Peyer's patch (tissue), 4 donors: ENCODE results near the gene KDSR. TPM values are rescaled to one million over a fixed set of nuclear protein-coding genes. Genes with fewer than 3 reads are reported as not detected.

Experiments used
- DNase-seq, 3 donors: peaks; one replicate each; pipeline ENCODE4 v3.0.0-alpha.2; 2017 to 2019
- H3K27ac ChIP-seq, 4 donors: fragments of 200-600 bp; sonication (generic); one replicate each; pipeline ENCODE4 v1.5.1; 2016 to 2019
- H3K27me3 ChIP-seq, 2 donors: fragments of 200-600 bp; sonication (generic); one replicate each; pipeline ENCODE4 v1.5.1; 2019
- H3K36me3 ChIP-seq, 3 donors: fragments of 200-600 bp; sonication (generic); one replicate each; pipeline ENCODE4 v1.5.1; 2016 to 2019
- H3K4me1 ChIP-seq, 4 donors: fragments of 200-600 bp; sonication (generic); one replicate each; pipeline ENCODE4 v1.5.1; 2016 to 2019
- H3K4me3 ChIP-seq, 4 donors: fragments of 200-600 bp; sonication (generic); 1 replicate in 3 of 4; 2 replicates in 1 of 4; pipeline ENCODE4 v1.5.1; 2016 to 2019; ENCODE audit warnings: mild to moderate bottlenecking in 1 of 4
- H3K9me3 ChIP-seq, 4 donors: fragments of 200-600 bp; sonication (generic); one replicate each; pipeline ENCODE4 v1.5.1; 2016 to 2019; ENCODE audit warnings: mild to moderate bottlenecking in 1 of 4
- CTCF ChIP-seq, 6 experiments: fragments of 450-650 bp in 4 of 6; fragments of 200-600 bp in 2 of 6; sonication (generic) in 1 of 6; IDR thresholded peaks; one replicate each; pipeline ENCODE4 v1.5.1; 2017 to 2019; ENCODE audit warnings: antibody characterized with exemption in 6 of 6, mild to moderate bottlenecking in 3 of 6, moderate library complexity in 1 of 6
- POLR2A ChIP-seq, 2 donors: fragments of 450-650 bp; IDR thresholded peaks; one replicate each; pipeline ENCODE4 v1.5.1; 2017; ENCODE audit warnings: antibody characterized with exemption in 2 of 2, mild to moderate bottlenecking in 2 of 2, moderate library complexity in 2 of 2
- total RNA-seq, 4 donors: library from RNA; depleted of rRNA; stranded (reverse); fragments of >200 nt; gene quantifications; one replicate each; pipeline ENCODE4 v1.1.0, GENCODE V29; 2016

KDSR gene
- total RNA-seq, 4 donors from 2014 or later, result 7.4 to 33.2 (median 31.6) TPM

GRCh38 chr18:63394954-63395353 lies 27.9 kb upstream of the KDSR start:
- TF ChIP-seq POLR2A (IDR thresholded peaks at IDR 0.05) (no peak), CTCF (IDR thresholded peaks at IDR 0.05) (no peak)
- no peak for DNase-seq
- Histone ChIP-seq H3K4me1 (no peaks in the 10 kb centered on the region), H3K27ac (no peak overlapping the region), H3K36me3 (peaks cover 0 to 100% (median 4%) of the 10 kb centered on the region in 3 donors), H3K27me3 (no peaks in the 10 kb centered on the region), H3K9me3 (no peaks in the 10 kb centered on the region), H3K4me3 (no peak overlapping the region)

- DNase-seq, result no peak
- TF ChIP-seq CTCF (IDR thresholded peaks at IDR 0.05) (no peak), POLR2A (IDR thresholded peaks at IDR 0.05) (no peak)
- Histone ChIP-seq H3K9me3 (no peaks in the 10 kb centered on the region), H3K36me3 (peaks cover 0 to 36% (median 2%) of the 10 kb centered on the region in 3 donors), H3K27ac (no peak overlapping the region), H3K4me1 (no peaks in the 10 kb centered on the region), H3K4me3 (no peak overlapping the region), H3K27me3 (no peaks in the 10 kb centered on the region)
These were observed 20.9 kb upstream of the KDSR start for GRCh38 chr18:63387861-63388260.

GRCh38 chr18:63382843-63383242 lies 15.8 kb upstream of the KDSR start:
- TF ChIP-seq CTCF (IDR thresholded peaks at IDR 0.05) (no peak), POLR2A (IDR thresholded peaks at IDR 0.05) (no peak)
- no peak for DNase-seq
- Histone ChIP-seq H3K9me3 (no peaks in the 10 kb centered on the region), H3K27me3 (no peaks in the 10 kb centered on the region), H3K27ac (no peak overlapping the region), H3K36me3 (no peaks in the 10 kb centered on the region), H3K4me3 (no peak overlapping the region), H3K4me1 (no peaks in the 10 kb centered on the region)

GRCh38 chr18:63379639-63379962 lies 12.6 kb upstream of the KDSR start:
- Histone ChIP-seq H3K27ac (no peak overlapping the region), H3K27me3 (no peaks in the 10 kb centered on the region), H3K4me3 (no peak overlapping the region), H3K36me3 (no peaks in the 10 kb centered on the region), H3K4me1 (no peaks in the 10 kb centered on the region), H3K9me3 (no peaks in the 10 kb centered on the region)
- no peak for TF ChIP-seq CTCF (IDR thresholded peaks at IDR 0.05)
- TF ChIP-seq POLR2A (IDR thresholded peaks at IDR 0.05), result no peak
- no peak for DNase-seq

GRCh38 chr18:63378919-63379638 lies 12.1 kb upstream of the KDSR start:
- no peak for DNase-seq
- Histone ChIP-seq H3K9me3 (no peaks in the 10 kb centered on the region), H3K4me1 (no peaks in the 10 kb centered on the region), H3K36me3 (no peaks in the 10 kb centered on the region), H3K27ac (no peak overlapping the region), H3K4me3 (no peak overlapping the region), H3K27me3 (no peaks in the 10 kb centered on the region)
- TF ChIP-seq CTCF (IDR thresholded peaks at IDR 0.05), result no peak
- no peak for TF ChIP-seq POLR2A (IDR thresholded peaks at IDR 0.05)
